ENCODE data around the gene CRLF2.
"Not testable (repeated sequence)": the region's sequence is repeated elsewhere in the genome, so short reads cannot be mapped to it uniquely, and the experiment has no call there.

CRLF2 gene

DNA sequence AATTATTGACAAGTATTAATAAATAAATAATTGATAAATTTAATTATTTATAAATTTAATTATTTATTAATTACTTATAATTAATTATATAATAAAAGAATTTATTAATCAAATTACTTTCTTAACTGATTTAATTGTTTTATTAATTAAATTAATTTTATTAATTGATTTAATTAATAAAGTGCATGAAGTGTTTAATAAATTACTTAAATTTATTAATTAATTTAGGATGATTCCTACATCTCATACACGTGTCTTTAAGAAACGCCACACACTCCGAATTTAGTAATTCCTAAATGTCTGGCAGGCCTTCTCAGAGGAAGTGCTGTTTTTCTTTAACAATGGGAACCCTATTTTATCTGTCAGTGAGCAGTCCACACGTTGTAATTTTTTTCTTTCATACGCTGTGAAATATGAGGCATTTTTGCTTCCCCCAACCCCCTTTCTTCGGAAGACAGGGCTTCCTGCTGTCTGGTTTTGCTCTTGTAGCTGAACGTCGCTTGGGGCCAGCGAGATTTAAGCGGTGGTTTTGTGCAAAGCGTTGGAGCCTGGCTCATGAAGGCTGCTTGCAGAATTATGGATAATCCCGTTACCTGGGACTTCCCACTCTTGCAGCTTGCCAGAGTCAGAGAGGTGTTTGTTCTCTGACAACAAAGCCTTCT is 46.8 kb downstream of the CRLF2 start:
- peak; percentile 84 for DNase-seq

DNA sequence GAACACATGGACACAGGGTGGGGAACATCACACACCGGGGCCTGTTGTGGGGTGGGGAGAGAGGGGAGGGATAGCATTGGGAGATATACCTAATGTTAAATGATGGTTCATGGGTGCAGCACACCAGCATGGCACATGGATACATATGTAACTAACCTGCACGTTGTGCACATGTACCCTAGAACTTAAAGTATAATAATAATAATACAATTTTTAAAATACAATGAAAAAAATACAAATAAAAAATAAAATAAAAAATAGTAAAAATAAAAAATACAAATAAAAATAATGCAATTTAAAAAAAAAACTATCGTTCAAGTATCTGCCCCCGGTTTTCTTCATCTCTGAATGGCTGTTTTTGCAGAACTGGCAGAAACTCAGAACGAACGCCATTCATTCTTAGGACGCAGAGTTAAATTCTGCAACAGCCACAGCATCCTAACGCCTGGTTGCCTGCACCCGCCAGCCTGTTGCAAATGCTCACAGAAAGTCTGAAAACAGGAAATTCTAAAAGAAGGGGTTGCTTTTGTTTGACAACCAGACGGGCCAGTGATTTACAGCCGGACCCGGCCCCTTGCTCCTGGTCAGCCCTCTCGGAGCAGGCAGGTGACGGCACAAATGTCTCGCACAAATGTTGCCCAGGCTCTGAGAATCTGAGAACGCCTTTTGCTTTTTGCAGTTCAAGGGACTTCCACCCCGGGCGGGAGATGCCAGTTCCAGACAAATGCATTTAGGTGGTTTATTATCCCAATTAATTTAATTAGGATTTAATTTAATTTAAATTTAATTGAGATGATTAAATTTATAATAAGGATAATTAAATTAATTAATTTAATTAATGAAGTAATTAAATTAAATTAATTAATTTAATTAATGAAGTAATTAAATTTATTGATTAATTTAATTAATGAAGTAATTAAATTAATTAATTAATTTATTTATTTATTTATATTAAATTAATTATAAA is 47.8 kb downstream of the CRLF2 start:
- DNase-seq, result peak; percentile 68

DNA sequence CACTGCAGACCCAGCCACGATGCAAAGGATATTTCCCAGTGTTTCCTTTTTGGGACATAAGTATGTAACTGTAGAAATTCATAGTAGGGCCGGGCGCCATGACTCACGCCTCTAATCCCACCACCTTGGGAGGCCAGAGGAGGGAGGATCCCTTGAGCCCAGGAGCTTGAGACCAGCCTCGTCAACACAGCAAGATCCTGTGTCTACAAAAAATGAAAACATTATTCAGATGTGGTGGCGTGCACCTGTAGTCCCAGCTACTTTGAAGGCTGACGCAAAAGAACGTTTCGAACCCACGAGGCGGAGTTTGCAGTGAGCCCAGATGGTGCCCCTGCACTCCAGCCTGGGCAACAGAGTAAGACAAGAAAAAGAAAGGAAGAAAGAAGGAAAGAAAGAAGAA is 49.2 kb downstream of the CRLF2 start:
- no peak for DNase-seq

DNA sequence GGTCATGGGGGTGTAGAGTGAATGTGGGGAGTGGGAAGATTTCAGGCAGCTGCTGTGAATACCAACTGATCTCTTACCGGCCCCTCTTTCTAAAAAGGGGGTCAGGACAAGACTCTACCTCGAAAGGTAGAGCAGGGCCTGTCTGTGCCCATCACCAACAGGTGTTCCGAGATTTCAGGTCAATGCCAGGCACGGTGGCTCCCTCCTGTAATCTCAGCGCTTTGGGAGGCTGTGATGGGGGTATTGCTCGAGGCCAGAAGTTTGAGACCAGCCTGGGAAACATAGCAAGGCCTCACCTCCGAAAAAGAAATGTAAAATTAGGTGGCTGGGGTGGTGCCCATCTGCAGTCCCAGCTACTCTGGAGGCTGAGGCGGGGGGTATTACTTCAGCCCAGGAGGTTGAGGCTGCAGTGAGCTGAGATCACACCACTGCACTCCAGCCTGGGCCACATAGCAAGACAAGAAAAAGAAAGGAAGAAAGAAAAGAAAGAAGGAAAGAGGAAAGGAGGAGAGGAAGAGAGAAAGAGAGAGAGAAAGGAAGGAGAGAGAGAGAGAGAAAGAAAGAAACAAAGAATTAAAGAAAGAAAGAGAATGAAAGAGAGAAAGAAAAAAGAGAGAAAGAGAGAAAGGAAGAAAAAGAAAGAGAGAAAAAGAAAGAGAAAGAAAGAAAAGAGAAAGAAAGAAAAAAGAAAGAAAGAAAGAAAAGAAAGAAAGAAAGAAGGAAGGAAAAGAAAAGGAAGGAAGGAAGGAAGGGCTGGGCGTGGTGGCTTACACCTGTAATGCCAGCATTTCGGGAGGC is 50.1 kb downstream of the CRLF2 start:
- DNase-seq, result no peak

DNA sequence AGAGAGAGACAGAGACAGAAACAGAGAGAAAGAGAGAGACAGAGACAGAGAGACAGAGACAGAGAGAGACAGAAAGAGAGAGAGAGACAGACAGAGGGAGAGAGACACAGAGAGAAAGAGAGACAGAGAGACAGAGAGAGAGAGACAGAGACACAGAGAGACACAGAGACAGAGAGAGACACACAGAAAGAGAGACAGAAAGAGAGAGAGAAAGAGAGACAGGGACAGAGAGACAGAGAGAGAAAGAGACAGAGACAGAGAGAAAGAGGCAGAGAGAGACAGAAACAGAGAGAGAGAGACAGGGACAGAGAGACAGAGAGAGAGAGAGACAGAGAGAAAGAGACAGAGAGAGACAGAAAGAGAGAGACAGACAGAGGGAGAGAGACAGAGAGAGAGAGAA is 52.9 kb downstream of the CRLF2 start:
- DNase-seq, result peak; percentile 69

DNA sequence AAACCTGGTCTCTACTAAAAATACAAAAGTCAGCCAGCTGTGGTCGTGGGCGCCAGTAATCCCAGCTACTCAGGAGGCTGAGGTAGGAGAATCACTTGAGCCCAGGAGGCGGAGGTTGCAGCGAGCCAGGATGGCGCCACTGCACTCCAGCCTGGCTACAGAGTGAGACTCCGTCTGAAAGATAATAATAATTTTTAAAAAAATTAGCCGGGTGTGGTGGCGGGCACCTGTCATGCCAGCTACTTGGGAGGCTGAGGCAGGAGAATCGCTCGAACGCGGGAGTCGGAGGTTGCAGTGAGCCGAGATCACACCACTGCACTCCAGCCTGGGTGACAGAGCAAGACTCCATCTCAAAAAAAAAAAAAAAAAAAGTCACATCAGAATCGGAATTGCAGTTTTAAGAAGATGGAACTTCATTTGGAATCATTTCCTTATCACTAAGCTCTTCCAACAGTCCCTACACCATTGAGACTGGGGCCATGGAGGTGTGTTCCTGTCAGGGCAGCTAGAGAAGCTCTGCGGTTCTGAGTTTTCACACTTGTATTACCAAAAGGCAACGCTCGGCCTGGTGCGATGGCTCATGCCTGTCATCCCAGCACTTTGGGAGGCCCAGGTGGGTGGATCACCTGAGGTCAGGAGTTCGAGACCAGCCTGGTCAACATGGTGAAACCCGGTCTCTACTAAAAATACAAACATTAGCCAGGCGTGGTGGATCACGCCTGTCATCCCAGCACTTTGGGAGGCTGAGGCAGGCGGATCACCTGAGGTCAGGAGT is 55.6 kb downstream of the CRLF2 start:
- DNase-seq, result not testable (repeated sequence)

GRCh38 chrX:1153940-1154339 is 58.5 kb downstream of the CRLF2 start:
- no peak for DNase-seq

DNA sequence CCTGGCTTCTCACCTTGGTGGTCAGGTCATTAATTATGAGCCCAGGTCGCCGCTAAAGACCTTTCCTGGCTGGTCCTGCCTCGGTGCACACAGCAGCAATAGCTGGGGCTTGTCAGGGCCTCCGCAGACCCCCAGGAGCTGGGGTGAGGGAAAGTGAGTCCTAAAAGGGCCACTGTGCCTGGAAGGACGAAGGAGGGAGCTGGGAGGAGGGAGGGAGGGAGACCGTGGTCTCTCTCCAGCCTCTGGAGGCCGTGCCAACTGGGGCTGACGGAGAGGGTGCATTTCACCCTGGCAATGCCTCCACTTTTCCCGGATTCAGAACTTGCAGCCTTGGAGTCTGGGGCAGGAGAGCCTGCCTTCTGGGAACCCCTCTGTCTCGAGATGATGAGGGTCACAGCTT is 60.4 kb downstream of the CRLF2 start:
- DNase-seq, result no peak

- DNase-seq, result no peak
Observed at GRCh38 chrX:1151378-1152077, 60.9 kb downstream of the CRLF2 start.

GRCh38 chrX:1150569-1151347 is 61.7 kb downstream of the CRLF2 start:
- DNase-seq, result no peak

DNA sequence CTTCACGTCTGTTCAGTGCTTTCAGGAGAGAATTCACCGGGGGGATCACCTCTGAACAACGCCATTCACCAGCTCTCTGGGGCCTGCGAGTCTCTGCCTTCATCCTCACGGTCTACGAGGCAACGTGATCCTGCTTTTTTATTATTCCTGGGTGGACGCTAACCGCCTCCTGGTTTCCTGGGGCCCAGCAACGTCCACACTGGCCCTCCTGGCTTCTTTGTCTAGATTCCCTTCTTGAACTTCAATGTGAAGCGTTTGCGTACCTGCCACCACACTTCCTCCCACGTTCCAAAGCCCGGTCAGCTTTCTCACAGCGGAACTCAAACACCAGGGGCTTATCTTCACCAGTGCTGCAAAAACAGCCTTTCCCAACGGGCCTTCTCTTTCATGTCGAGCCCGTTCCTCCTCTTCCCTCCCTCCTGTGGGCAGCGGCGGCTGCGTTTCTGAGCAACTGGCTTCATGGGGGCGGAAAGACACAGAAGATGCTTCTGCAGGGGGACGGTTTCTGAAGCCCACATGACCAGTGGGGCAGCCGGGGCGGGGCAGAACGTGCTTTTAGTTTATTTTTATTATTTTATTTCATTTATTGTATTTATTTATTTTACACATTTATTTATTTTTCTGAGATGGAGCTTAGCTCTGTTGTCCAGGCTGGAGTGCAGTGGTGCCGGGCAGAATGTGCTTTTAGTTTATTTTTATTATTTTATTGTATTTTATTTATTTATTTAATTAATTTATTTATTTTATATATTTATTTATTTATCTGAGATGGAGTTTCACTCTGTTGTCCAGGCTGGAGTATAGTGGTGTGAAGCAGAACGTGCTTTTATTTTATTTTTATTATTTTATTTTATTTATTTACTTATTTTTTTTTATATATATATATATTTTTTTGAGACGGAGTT is 64.6 kb downstream of the CRLF2 start:
- DNase-seq, result no peak

DNA sequence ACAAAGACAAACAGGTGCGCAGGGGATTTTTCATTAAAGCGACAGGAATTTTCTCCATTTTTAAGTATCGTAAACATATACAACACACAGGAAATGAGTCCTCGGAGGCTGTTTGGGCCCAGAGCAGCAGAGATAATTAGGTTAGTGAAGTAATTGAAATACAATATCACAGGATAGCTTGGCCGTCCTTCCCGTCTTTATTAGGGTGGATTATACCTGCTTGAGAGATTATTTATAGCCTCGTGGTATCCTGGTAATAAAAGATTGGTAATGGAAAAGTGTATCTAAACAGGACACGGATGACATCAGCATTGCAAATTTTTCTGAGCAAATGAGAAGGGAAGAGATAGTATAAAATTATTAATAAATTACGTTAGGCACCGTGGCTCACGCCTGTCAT is 68.2 kb downstream of the CRLF2 start:
- DNase-seq, result no peak
